Measurements from ENCODE around the gene GPRIN3. TPM values are rescaled to one million over a fixed set of nuclear protein-coding genes. Genes with fewer than 3 reads are reported as not detected.

The GPRIN3 gene
- total and polyA plus RNA-seq, 10 of the 15 experiments (the other 5 are each of a cell fraction or from before 2014, with no cell fraction given) = under 0.01 to 0.05 (median 0.01) TPM; not detected in 6

- H3K4me1 ChIP-seq (ENCODE audit: control insufficient read depth, insufficient read depth, low read length) = no peaks in the 10 kb centered on the region
These were observed 8.6 kb upstream of the GPRIN3 start for GRCh38 chr4:89316211-89316610.

GRCh38 chr4:89314291-89314690 lies 6.7 kb upstream of the GPRIN3 start:
- Histone ChIP-seq H3K9me3 (replicated peaks; ENCODE audit: control insufficient read depth, insufficient read depth, low read length) (no peaks in the 10 kb centered on the region), H3K36me3 (ENCODE audit: control insufficient read depth in 2 of 2, insufficient read depth in 2 of 2, low read length in 1 of 2) (no peaks in the 10 kb centered on the region), H3K9ac (ENCODE audit: control insufficient read depth, insufficient read depth, low read length) (no peak overlapping the region), H3K79me2 (ENCODE audit: control insufficient read depth, insufficient read depth, low read length) (no peaks in the 10 kb centered on the region), H3K27me3 (replicated peaks in 1 of 2; ENCODE audit: control insufficient read depth in 2 of 2, insufficient read depth in 2 of 2, low read length in 1 of 2) (no peaks in the 10 kb centered on the region), H3K4me2 (ENCODE audit: control insufficient read depth, insufficient read depth) (no peak overlapping the region), H4K20me1 (ENCODE audit: control insufficient read depth, insufficient read depth) (no peaks in the 10 kb centered on the region), H3K27ac (ENCODE audit: control insufficient read depth, insufficient read depth) (no peak overlapping the region), H3K4me1 (ENCODE audit: control insufficient read depth, insufficient read depth, low read length) (no peaks in the 10 kb centered on the region), H2AFZ (ENCODE audit: control insufficient read depth, low read depth, low read length) (no peak overlapping the region), H3K4me3 (no peak overlapping the region)
- ATAC-seq = no peak
- 69% methylated on average over 3 of the region's 3 CpGs for WGBS (ENCODE audit: insufficient coverage, insufficient replicate concordance, low lambda C conversion rate, missing lambda C conversion rate)
- ChIA-PET CTCF (no interaction called here), POLR2A (no interaction called here), SMC1A (ENCODE audit: uncharacterized antibody, unreplicated experiment) (no interaction called here), RAD21 (ENCODE audit: unreplicated experiment) (no interaction called here)
- DNase-seq (ENCODE audit: low read depth, low spot score) = no peak
- intact Hi-C loops (cut with micrococcal nuclease; ENCODE audit: unreplicated experiment) (no loop called here), in situ Hi-C loops (cut with MboI) (no loop called here)
- BruUV-seq (replicated peaks) = no TSS peak
- no peak for FAIRE-seq
- TF ChIP-seq SMAD5 (IDR thresholded peaks at IDR 0.05; ENCODE audit: low read depth) (no peak), CBX5 (IDR thresholded peaks at IDR 0.05; ENCODE audit: low read depth) (no peak), ZZZ3 (IDR thresholded peaks at IDR 0.05; ENCODE audit: control insufficient read depth, insufficient read length, low read depth) (no peak), CEBPB (IDR thresholded peaks at IDR 0.05; ENCODE audit: borderline replicate concordance in 1 of 2, low read depth in 2 of 2, low read length in 2 of 2) (no peak), MYC (IDR thresholded peaks at IDR 0.05; ENCODE audit: insufficient read depth, insufficient read length, insufficient replicate concordance, low read length, severe bottlenecking) (no peak)

More at GRCh38 chr4:89316211-89316610, 8.6 kb upstream of the GPRIN3 start:
- BruUV-seq (replicated peaks) = no TSS peak
- no peak overlapping the region for H3K9ac ChIP-seq (ENCODE audit: control insufficient read depth, insufficient read depth, low read length)
- H4K20me1 ChIP-seq (ENCODE audit: control insufficient read depth, insufficient read depth) = no peaks in the 10 kb centered on the region
- no peak overlapping the region for H2AFZ ChIP-seq (ENCODE audit: control insufficient read depth, low read depth, low read length)
- POLR2A ChIA-PET = no interaction called here
- no peaks in the 10 kb centered on the region for H3K27me3 ChIP-seq (replicated peaks in 1 of 2; ENCODE audit: control insufficient read depth in 2 of 2, insufficient read depth in 2 of 2, low read length in 1 of 2)
- no peaks in the 10 kb centered on the region for H3K36me3 ChIP-seq (ENCODE audit: control insufficient read depth in 2 of 2, insufficient read depth in 2 of 2, low read length in 1 of 2)
- SMC1A ChIA-PET (ENCODE audit: uncharacterized antibody, unreplicated experiment) = interaction anchor here (0.6 to 1.2 kb wide), 2 partner anchors 82 to 126 kb away, joined by 3 to 5 read pairs; no protein-coding TSS in a partner anchor
- TF ChIP-seq CBX3 (IDR thresholded peaks at IDR 0.05; ENCODE audit: borderline replicate concordance, low read depth) (no peak), MYC (IDR thresholded peaks at IDR 0.05; ENCODE audit: insufficient read depth, insufficient read length, insufficient replicate concordance, low read length, severe bottlenecking) (no peak), TBL1XR1 (IDR thresholded peaks at IDR 0.05; ENCODE audit: low read depth, low read length) (no peak)
- no peaks in the 10 kb centered on the region for H3K9me3 ChIP-seq (replicated peaks; ENCODE audit: control insufficient read depth, insufficient read depth, low read length)
- H3K4me3 ChIP-seq = no peak overlapping the region
- FAIRE-seq (no peak), DNase-seq (ENCODE audit: low read depth, low spot score) (no peak), ATAC-seq (no peak)
- RAD21 ChIA-PET (ENCODE audit: unreplicated experiment) = no interaction called here
- no peak overlapping the region for H3K27ac ChIP-seq (ENCODE audit: control insufficient read depth, insufficient read depth)
- CTCF ChIA-PET = no interaction called here
- 7% methylated on average over 1 of the region's 1 CpG for WGBS (ENCODE audit: insufficient coverage, insufficient replicate concordance, low lambda C conversion rate, missing lambda C conversion rate)
- H3K4me2 ChIP-seq (ENCODE audit: control insufficient read depth, insufficient read depth) = no peak overlapping the region
- intact Hi-C loops (cut with micrococcal nuclease; ENCODE audit: unreplicated experiment) (no loop called here), in situ Hi-C loops (cut with MboI) (no loop called here)
- H3K79me2 ChIP-seq (ENCODE audit: control insufficient read depth, insufficient read depth, low read length) = no peaks in the 10 kb centered on the region
